Activated CD8-positive, alpha-beta memory T cell treated with anti-CD3 and anti-CD28 coated beads, Interleukin-2, amount 10 ng/mL, durations not matched to agents 7 days and 5 days (primary cell): ENCODE results near the gene OR2S2. TPM values are rescaled to one million over a fixed set of nuclear protein-coding genes. Genes with fewer than 3 reads are reported as not detected.

Experiments
- ATAC-seq: fragments of 150-1000 bp; cut with Tn5 transposase; one replicate; pipeline ENCODE4 v1.10.0; 2021; ENCODE audit warnings: moderate library complexity
- CTCF ChIA-PET: fragments of 350-600 bp; sonication (Branson Sonifier 250); formaldehyde crosslinking; loops from one replicate; lab custom pipeline; 2021; ENCODE audit warnings: antibody characterized with exemption; lab: Charles Lee
- DNase-seq: peaks from one replicate; pipeline ENCODE4 v3.0.0-alpha.2; 2020
- H3K27ac Mint-ChIP-seq: one replicate; pipeline ENCODE4 v1.8.0; 2021; ENCODE audit warnings: mild to moderate bottlenecking, mixed read lengths
- H3K27me3 Mint-ChIP-seq: one replicate; pipeline ENCODE4 v1.8.0; 2021; ENCODE audit warnings: mixed read lengths
- H3K36me3 Mint-ChIP-seq: one replicate; pipeline ENCODE4 v1.8.0; 2021; ENCODE audit warnings: mild to moderate bottlenecking, mixed read lengths
- H3K4me1 Mint-ChIP-seq: one replicate; pipeline ENCODE4 v1.8.0; 2021; ENCODE audit warnings: mixed read lengths
- H3K4me3 Mint-ChIP-seq: one replicate; pipeline ENCODE4 v1.8.0; 2021; ENCODE audit warnings: mild to moderate bottlenecking, moderate library complexity, mixed read lengths
- H3K9me3 Mint-ChIP-seq: one replicate; pipeline ENCODE4 v1.8.0; 2022; ENCODE audit warnings: low read depth, mixed read lengths
- total RNA-seq, 2 experiments: library from RNA; stranded (reverse); gene quantifications; one replicate each; pipeline ENCODE4 v1.2.3, GENCODE V29; 2021

The OR2S2 gene
- total RNA-seq, 2 experiments from 2014 or later, result not detected

DNA sequence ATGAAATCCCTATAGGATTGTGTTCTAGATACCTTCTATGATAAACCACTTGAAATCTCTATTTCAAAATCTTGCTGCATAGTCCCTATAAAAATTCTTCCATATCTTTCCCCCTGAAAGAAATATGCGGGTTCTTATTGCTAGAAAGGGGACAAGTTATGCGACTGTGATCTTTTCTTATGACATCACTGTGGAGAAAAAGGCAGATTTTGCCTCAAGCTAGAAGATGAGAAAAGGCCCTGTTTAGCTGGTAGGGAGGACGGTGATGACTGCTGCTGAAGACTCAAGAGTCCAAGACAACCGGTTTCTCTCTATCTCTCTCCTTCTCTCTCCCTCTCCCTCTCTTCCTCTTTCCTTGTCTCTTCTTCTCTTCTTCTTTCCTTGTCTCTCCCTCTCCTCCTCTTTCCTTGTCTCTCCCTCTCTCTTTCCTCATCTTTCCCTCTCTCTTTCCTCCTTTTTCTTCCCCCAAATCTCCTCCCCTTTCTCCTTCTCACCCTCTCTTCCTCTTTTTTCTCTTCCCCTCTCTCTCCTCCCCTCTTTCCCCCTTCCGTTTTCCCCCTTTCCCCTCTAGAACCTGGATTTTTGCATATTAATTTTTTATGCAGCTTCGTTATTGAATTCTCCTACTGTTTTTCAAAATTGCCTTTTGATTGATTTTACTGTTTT is 5.3 kb downstream of the OR2S2 start:
- Mint-ChIP-seq H3K4me1 (no peaks in the 10 kb centered on the region), H3K36me3 (no peaks in the 10 kb centered on the region)
- no peak for ATAC-seq

DNA sequence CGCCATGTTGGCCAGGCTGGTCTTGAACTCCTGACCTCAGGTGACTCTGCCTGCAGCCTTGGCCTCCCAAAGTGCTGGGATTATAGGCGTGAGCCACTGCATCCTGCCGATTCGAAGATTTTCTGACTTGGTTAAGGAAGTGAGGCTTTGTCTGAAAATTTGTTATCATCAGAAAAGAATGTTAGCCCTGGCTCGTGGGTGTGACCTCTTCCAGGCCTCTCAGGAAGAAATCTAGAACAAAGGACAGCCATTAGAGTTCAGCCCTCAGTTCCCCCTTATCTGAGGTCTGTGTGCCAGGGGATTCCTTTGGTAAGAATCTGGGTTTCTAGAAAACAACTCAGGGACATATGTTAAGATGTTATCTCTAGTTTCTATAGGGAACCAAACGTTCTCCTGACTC is 6.2 kb downstream of the OR2S2 start:
- CTCF ChIA-PET, result interaction anchor here (0.6 to 2.2 kb wide), 5 partner anchors 11 to 71 kb away, joined by 3 to 13 read pairs (median 10); no protein-coding TSS in a partner anchor
- ATAC-seq (no peak), DNase-seq (no peak)
- H3K9me3 Mint-ChIP-seq, result no peaks in the 10 kb centered on the region
- no peaks in the 10 kb centered on the region for H3K36me3 Mint-ChIP-seq
- H3K27me3 Mint-ChIP-seq, result peaks cover 32% of the 10 kb centered on the region
- H3K4me3 Mint-ChIP-seq, result no peak overlapping the region
- H3K4me1 Mint-ChIP-seq, result no peaks in the 10 kb centered on the region
- no peak overlapping the region for H3K27ac Mint-ChIP-seq

More for the DNA sequence above, 5.3 kb downstream of the OR2S2 start:
- CTCF ChIA-PET, result interaction anchor here (1.0 to 2.2 kb wide), 6 partner anchors 12 to 70 kb away, joined by 3 to 13 read pairs (median 8); no protein-coding TSS in a partner anchor
- Mint-ChIP-seq H3K4me3 (no peak overlapping the region), H3K9me3 (no peaks in the 10 kb centered on the region), H3K27ac (no peak overlapping the region), H3K27me3 (peaks cover 38% of the 10 kb centered on the region)
- DNase-seq, result no peak

DNA sequence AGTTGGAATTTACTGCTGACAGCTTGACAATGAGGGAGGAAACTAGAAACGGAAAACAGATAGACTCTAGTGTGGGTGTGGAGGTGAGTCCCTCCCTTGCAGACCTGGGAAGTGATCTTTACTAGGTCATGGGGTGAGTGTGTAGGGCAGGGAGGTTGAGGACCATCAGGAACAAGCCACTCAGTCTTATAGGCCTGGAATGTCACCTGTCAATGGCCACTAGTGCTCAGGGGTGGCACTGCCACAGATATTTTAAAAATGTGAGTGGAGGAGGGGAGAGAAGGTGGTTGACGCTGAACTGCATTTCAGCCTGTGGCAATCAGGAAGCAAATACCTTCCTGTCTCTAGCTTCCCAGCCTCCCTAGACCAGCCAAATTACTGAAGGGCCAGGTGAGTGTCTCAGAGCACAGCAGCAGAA is 9.0 kb downstream of the OR2S2 start:
- H3K4me3 Mint-ChIP-seq, result no peak overlapping the region
- H3K9me3 Mint-ChIP-seq, result no peaks in the 10 kb centered on the region
- peaks cover 19% of the 10 kb centered on the region for H3K27me3 Mint-ChIP-seq
- H3K27ac Mint-ChIP-seq, result no peak overlapping the region
- peaks cover 4% of the 10 kb centered on the region for H3K4me1 Mint-ChIP-seq
- ATAC-seq, result no peak
- no peak for DNase-seq
- no peaks in the 10 kb centered on the region for H3K36me3 Mint-ChIP-seq
- CTCF ChIA-PET, result no interaction called here

DNA sequence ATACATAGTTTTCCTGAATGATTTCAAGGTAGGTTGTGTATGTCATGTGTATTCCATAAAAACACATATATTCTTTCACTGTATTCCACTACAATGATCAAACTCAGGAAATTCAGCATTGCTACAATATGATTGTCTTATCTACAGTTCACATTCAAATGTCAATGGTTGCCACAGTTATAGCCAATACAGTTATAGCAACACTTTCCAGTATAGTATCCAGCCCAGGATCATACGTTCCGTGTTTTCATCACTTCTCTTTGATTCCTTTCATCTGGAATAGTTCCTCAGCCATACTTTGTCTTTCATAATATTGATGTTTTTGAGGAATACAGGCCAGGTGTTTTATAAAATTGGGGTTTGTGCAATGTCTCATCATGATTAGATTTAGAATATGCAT is 9.5 kb downstream of the OR2S2 start:
- Mint-ChIP-seq H3K9me3 (no peaks in the 10 kb centered on the region), H3K4me3 (no peak overlapping the region), H3K4me1 (peaks cover 4% of the 10 kb centered on the region), H3K36me3 (no peaks in the 10 kb centered on the region), H3K27ac (no peak overlapping the region), H3K27me3 (peaks cover 15% of the 10 kb centered on the region)
- CTCF ChIA-PET, result no interaction called here
- no peak for DNase-seq
- ATAC-seq, result no peak

DNA sequence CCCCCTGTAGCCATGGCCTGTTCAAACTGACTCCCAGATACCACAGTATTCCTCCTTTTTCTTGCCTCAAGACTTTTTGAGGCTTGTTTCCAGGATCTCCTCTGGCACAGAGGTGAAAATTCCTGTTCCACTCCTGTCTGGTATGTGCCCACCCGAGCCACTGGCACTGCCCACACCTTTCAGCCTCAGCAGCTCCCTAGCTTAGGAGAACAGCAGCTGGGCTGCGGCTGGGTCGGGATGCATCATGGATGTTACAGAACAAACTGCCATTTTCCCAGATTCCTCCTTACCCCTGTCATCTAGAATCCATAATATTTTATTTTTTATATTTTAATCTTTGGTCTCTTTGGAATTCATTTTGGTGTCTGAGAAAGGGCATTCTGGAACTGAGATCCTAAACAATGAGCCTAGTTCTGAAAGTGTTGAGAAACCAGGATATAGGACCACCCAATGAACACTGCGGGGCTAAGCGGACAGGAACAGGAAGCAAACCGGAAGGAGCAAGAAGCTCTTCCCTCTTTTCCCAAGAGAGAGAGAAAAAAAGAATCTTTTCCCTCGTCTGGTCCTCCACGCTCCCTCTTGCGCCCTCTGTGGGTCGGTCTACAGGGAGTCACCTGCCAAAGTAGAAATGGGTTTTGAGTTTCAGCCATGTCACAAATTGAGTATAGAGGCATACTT is 12.5 kb downstream of the OR2S2 start:
- CTCF ChIA-PET, result interaction anchor here (0.7 to 6.0 kb wide), 16 partner anchors 10 to 462 kb away, joined by 3 to 32 read pairs (median 5); no protein-coding TSS in a partner anchor
- ATAC-seq (peak; percentile 49), DNase-seq (peak; percentile 69)
- H3K36me3 Mint-ChIP-seq, result no peaks in the 10 kb centered on the region
- no peak overlapping the region for H3K4me3 Mint-ChIP-seq
- H3K9me3 Mint-ChIP-seq, result no peaks in the 10 kb centered on the region
- peaks cover 3% of the 10 kb centered on the region for H3K27me3 Mint-ChIP-seq
- H3K27ac Mint-ChIP-seq, result no peak overlapping the region
- H3K4me1 Mint-ChIP-seq, result peaks cover 9% of the 10 kb centered on the region

DNA sequence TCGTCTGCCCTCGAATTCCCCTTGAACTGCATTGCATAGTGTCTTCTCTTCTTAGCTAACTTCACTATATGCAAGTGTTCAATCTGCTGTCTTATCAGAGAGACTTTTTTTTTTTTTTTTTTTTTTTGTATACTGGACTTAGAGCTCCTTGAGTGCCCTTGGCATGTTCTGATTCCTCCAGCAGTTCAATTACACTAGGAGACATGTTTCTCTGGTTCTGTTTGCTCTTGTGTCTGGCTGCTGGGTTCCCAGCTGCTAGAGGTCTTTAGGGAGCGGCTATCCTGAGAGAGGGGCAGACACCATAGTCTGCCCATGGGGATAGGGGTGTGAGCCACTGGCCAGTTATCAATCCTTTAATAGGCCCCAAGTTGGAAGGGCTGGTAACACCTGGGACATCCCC is 13.1 kb downstream of the OR2S2 start:
- Mint-ChIP-seq H3K36me3 (no peaks in the 10 kb centered on the region), H3K4me3 (no peak overlapping the region), H3K9me3 (no peaks in the 10 kb centered on the region), H3K4me1 (peaks cover 13% of the 10 kb centered on the region), H3K27me3 (no peaks in the 10 kb centered on the region), H3K27ac (no peak overlapping the region)
- DNase-seq (no peak), ATAC-seq (no peak)
- CTCF ChIA-PET, result interaction anchor here (0.5 to 6.0 kb wide), 18 partner anchors 9 to 462 kb away, joined by 3 to 32 read pairs (median 4); no protein-coding TSS in a partner anchor

DNA sequence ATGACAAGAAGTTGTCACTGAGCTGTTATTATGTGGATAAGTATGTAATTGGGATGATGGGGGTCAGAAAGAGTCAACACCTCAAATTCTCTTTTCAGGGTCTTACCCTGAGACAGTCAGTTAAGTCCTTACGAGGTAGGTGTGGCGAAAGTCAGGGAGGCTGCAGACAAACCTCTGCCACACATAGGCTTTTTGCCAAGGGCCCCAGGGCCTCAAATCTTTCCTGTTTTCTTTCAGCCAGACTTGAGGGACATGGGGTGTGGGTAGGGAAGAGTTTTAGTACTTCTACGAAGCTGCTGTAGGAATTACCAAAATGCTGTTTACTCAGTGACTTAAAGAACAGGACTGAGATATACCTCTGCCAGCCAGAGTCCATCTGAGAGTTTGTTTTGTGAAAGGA is 13.8 kb downstream of the OR2S2 start:
- no peaks in the 10 kb centered on the region for H3K9me3 Mint-ChIP-seq
- H3K4me1 Mint-ChIP-seq, result peaks cover 14% of the 10 kb centered on the region
- H3K36me3 Mint-ChIP-seq, result no peaks in the 10 kb centered on the region
- no peaks in the 10 kb centered on the region for H3K27me3 Mint-ChIP-seq
- ATAC-seq (no peak), DNase-seq (no peak)
- no peak overlapping the region for H3K4me3 Mint-ChIP-seq
- CTCF ChIA-PET, result interaction anchor here (0.5 to 6.0 kb wide), 11 partner anchors 8 to 246 kb away, joined by 3 to 32 read pairs (median 5); partner anchors contain the start of gene CLTA
- no peak overlapping the region for H3K27ac Mint-ChIP-seq

DNA sequence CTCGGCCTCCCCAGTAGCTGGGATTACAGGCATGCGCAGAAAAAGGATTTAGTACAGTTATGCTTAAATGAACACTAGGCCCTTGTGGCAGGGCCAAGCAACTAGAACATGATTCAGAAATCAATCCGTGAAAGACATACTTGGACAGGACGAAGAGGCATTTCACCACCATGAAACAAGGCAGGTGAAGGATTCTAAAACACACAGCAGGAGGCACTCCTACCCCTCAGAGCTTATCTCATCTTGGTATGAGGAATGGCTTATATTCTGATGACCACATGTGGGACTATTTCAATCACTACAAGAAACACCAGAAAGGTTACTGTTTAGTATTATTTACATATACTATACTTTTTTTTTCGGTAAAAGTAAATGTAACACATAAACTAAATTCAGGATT is 15.7 kb downstream of the OR2S2 start:
- DNase-seq (no peak), ATAC-seq (no peak)
- Mint-ChIP-seq H3K36me3 (peaks cover under 1% of the 10 kb centered on the region), H3K27ac (no peak overlapping the region), H3K4me3 (no peak overlapping the region), H3K4me1 (peaks cover 14% of the 10 kb centered on the region), H3K9me3 (no peaks in the 10 kb centered on the region), H3K27me3 (no peaks in the 10 kb centered on the region)
- CTCF ChIA-PET, result interaction anchor here (1.5 to 6.0 kb wide), 2 partner anchors 13 to 39 kb away, joined by 4 to 29 read pairs; no protein-coding TSS in a partner anchor

DNA sequence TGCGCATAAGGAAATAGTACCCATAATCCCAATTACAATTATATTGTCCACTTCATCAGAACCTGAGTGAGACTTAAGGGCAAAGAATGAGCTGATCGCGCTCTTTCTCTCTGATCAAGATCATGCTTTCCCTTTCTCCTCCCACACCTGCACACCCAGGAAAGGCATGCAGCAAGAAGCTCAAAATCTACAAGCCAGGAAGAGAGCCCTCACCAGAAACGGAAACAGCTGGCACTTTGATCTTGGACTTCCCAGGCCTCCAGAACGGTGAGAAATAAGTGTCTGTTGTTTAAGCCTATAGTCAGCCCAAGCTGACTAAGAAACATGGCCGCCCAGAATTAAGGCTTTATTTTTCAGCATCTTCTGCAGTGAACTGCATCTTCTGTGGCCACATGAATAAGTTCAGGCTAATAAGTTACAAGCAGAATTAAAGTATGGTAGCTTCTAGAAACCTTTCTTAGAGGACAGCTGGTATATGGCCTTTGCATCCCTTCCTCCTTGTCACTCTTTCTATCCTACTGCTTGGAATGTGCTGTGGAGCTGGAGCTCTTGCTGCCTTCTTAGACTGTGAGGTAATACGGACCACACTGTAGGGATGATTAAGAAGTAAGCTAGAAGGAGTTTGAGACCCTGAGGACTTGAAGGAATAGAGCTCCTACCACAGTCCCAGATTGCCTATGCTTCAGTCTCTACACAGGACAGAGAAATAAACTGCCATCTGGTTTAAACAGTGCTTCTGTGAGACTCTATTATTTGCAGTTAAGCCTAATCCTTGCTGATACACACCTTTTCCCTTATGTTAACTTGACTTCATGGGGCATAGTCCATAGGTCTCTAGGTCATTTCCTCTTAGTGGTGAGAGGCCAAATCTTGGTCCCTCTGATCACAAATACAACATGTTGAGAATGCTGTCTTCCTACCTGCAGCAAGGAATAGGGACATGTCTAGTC is 17.2 kb downstream of the OR2S2 start:
- CTCF ChIA-PET, result interaction anchor here (0.8 to 3.2 kb wide), 8 partner anchors 9 to 83 kb away, joined by 3 to 12 read pairs (median 4); no protein-coding TSS in a partner anchor
- DNase-seq (no peak), ATAC-seq (no peak)
- H3K27me3 Mint-ChIP-seq, result no peaks in the 10 kb centered on the region
- no peaks in the 10 kb centered on the region for H3K9me3 Mint-ChIP-seq
- peaks cover 2% of the 10 kb centered on the region for H3K36me3 Mint-ChIP-seq
- H3K4me1 Mint-ChIP-seq, result peaks cover 12% of the 10 kb centered on the region
- peak overlapping the region; percentile 18 for H3K27ac Mint-ChIP-seq
- H3K4me3 Mint-ChIP-seq, result no peak overlapping the region

DNA sequence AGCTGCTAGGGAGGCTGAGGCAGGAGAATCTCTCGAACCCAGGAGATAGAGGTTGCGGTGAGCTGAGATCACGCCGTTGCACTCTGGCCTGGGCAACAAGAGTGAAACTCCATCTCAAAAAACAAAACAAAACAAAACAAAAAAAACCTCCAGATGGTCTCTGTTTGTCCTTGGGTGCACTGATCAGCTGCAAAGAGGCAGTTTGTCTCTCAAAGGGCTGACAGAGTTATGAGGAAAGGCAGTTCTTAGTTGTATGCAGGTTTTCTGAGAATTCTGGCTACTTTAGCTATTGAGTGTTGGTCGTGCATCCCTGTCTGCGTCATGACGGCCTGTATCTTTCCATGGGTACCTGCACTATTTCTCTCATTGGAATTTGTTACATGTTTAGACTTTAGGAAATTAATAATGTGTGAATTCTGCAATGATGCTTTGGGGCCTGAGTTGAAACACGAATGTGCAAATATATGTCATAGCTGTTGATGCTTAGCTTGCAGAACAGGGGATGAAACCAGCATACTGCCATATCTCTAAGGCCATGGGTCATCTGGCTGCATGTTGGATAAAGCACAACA is 18.2 kb downstream of the OR2S2 start:
- Mint-ChIP-seq H3K4me1 (peaks cover 10% of the 10 kb centered on the region), H3K36me3 (peaks cover 2% of the 10 kb centered on the region), H3K4me3 (no peak overlapping the region), H3K27me3 (no peaks in the 10 kb centered on the region), H3K9me3 (no peaks in the 10 kb centered on the region), H3K27ac (no peak overlapping the region)
- no peak for DNase-seq
- CTCF ChIA-PET, result interaction anchor here (0.6 to 3.2 kb wide), 6 partner anchors 13 to 84 kb away, joined by 3 to 12 read pairs (median 6); no protein-coding TSS in a partner anchor
- ATAC-seq, result no peak

DNA sequence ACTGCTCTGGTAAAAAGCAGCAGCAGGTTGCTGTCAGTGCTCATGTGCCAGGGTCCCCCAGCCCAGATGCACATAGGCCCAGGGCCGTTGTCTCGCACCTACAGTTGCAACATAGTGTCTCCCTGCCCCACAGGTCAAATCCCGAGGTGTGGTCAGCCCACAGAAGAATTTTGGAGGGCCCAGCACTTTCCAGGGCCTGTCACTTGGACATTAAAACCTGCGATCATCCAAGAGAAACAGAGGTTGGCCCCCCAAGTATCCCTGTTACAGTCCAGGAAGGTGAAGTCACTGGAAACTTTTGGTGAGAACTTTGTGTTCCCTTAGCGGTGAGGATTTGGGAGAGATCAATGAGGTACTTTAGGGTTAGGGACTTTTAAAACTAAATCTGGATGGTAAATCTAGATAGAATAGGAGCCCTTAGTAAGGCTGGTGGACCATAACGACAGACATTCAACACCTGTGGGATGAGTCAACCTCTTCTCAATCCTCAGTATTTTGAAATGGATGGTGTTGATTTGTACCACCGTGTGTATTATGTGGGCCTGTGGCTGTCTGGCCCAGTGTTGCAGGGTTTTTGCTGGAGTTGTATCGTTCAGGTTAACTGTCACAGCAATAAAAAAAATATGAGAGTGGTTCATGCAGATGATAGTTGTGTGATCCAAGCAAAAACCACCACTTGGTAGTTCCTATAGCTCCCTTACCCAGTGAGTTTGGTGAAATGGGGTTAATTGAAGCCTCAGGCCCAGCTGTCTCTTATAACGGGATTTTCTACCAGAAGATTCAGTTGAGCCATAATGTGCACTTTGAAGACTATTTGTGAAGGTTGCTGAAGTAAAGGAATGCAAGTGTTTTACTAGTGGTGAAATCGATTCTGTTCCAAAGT is 19.2 kb downstream of the OR2S2 start:
- ATAC-seq (no peak), DNase-seq (no peak)
- H3K27ac Mint-ChIP-seq, result no peak overlapping the region
- H3K27me3 Mint-ChIP-seq, result no peaks in the 10 kb centered on the region
- peaks cover 12% of the 10 kb centered on the region for H3K4me1 Mint-ChIP-seq
- no peak overlapping the region for H3K4me3 Mint-ChIP-seq
- H3K9me3 Mint-ChIP-seq, result no peaks in the 10 kb centered on the region
- CTCF ChIA-PET, result interaction anchor here (0.5 to 3.2 kb wide), 2 partner anchors 16 to 51 kb away, joined by 3 to 12 read pairs; no protein-coding TSS in a partner anchor
- peaks cover 2% of the 10 kb centered on the region for H3K36me3 Mint-ChIP-seq

DNA sequence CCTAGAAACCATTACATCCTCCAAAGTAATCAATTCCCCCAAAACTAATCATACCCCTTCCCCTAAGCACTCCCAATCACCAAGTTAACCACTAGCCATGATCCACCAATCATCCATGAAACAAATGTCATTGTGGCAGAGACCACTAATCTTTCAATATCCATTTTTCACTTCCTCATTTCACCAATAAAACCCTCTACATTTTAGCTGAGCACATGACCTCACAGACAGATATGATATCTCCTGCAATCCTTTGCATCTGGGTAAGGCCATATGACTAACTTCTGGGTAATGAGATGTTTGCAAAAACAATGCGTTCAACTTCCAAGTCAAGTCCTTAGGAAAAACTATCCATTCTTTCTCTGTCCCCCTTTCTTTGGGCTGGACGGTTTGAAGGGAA is 20.7 kb downstream of the OR2S2 start:
- no peaks in the 10 kb centered on the region for H3K27me3 Mint-ChIP-seq
- H3K36me3 Mint-ChIP-seq, result peaks cover 2% of the 10 kb centered on the region
- DNase-seq (no peak), ATAC-seq (no peak)
- peaks cover 22% of the 10 kb centered on the region for H3K4me1 Mint-ChIP-seq
- no peaks in the 10 kb centered on the region for H3K9me3 Mint-ChIP-seq
- CTCF ChIA-PET, result interaction anchor here (1.4 to 1.6 kb wide), 2 partner anchors 18 to 86 kb away, joined by 4 to 6 read pairs; no protein-coding TSS in a partner anchor
- H3K27ac Mint-ChIP-seq, result no peak overlapping the region
- no peak overlapping the region for H3K4me3 Mint-ChIP-seq
